CD4-positive, alpha-beta memory T cell (primary cell): ENCODE results near the gene FBXL16. TPM values are rescaled to one million over a fixed set of nuclear protein-coding genes. Genes with fewer than 3 reads are reported as not detected.
A peak's percentile ranks its signal among the peaks of the same experiment; 100 is the strongest.

Experiments used
- CTCF ChIA-PET: fragments of 350-600 bp; sonication (Branson Sonifier 250); formaldehyde crosslinking; loops from one replicate; lab custom pipeline; 2021; ENCODE audit warnings: inconsistent platforms; ENCODE audit not compliant: partially characterized antibody; lab: Charles Lee
- POLR2A ChIA-PET: fragments of 350-600 bp; sonication (Branson Sonifier 250); formaldehyde crosslinking; loops from one replicate; lab custom pipeline; 2021; ENCODE audit not compliant: partially characterized antibody; lab: Charles Lee
- DNase-seq, 5 donors: peaks; one replicate each; pipeline versions ENCODE4 v3.0.0 to v3.0.0-alpha.2; 2020 to 2022; ENCODE audit warnings: mixed read lengths in 1 of 5
- H3K27ac ChIP-seq: one replicate; pipeline ENCODE4 v1.7.0; 2013; ENCODE audit warnings: low read depth, low read length
- H3K27me3 ChIP-seq: 2 replicates; pipeline ENCODE4 v1.7.0; 2013; ENCODE audit warnings: mild to moderate bottlenecking, low read length, moderate library complexity; ENCODE audit not compliant: insufficient read depth
- H3K36me3 ChIP-seq: 2 replicates; pipeline ENCODE4 v1.7.0; 2013; ENCODE audit warnings: mild to moderate bottlenecking, low read length, moderate library complexity; ENCODE audit not compliant: insufficient read depth
- H3K4me1 ChIP-seq: 2 replicates; pipeline ENCODE4 v1.7.0; 2013; ENCODE audit warnings: mild to moderate bottlenecking, low read length, moderate library complexity; ENCODE audit not compliant: insufficient read depth
- H3K4me3 ChIP-seq, 2 donors: one replicate each; pipeline ENCODE4 v1.7.0; 2013; ENCODE audit warnings: low read length in 2 of 2, mild to moderate bottlenecking in 1 of 2
- H3K9me3 ChIP-seq, 2 donors: one replicate each; pipeline ENCODE4 v1.7.0; 2013; ENCODE audit warnings: low read length in 2 of 2, control low read depth in 1 of 2; ENCODE audit not compliant: control insufficient read depth in 1 of 2
- H3K27ac Mint-ChIP-seq, 7 donors: one replicate each; pipeline ENCODE4 v1.8.0; 2020 to 2021; ENCODE audit warnings: mixed read lengths in 7 of 7, mild to moderate bottlenecking in 6 of 7, inconsistent platforms in 3 of 7, moderate library complexity in 3 of 7
- H3K27me3 Mint-ChIP-seq, 2 donors: one replicate each; pipeline ENCODE4 v1.8.0; 2020 to 2021; ENCODE audit warnings: mixed read lengths in 2 of 2
- H3K36me3 Mint-ChIP-seq, 2 donors: one replicate each; pipeline ENCODE4 v1.8.0; 2020 to 2021; ENCODE audit warnings: mixed read lengths in 2 of 2, inconsistent platforms in 1 of 2, mild to moderate bottlenecking in 1 of 2
- H3K4me1 Mint-ChIP-seq, 4 donors: one replicate each; pipeline ENCODE4 v1.8.0; 2020 to 2021; ENCODE audit warnings: mixed read lengths in 4 of 4, mild to moderate bottlenecking in 1 of 4
- H3K4me3 Mint-ChIP-seq, 8 donors: one replicate each; pipeline ENCODE4 v1.8.0; 2020 to 2021; ENCODE audit warnings: mixed read lengths in 8 of 8, mild to moderate bottlenecking in 7 of 8, moderate library complexity in 6 of 8, inconsistent platforms in 3 of 8
- H3K9me3 Mint-ChIP-seq, 8 donors: one replicate each; pipeline ENCODE4 v1.8.0; 2020 to 2021; ENCODE audit warnings: mixed read lengths in 8 of 8, mild to moderate bottlenecking in 5 of 8, inconsistent platforms in 3 of 8, moderate library complexity in 1 of 8
- intact Hi-C: fragments of 100-400 bp; cut with micrococcal nuclease; formaldehyde crosslinking; loops from one replicate; pipeline ENCODE4 v1.15.1; 2023
- polyA plus RNA-seq, 2 donors: library from polyadenylated mRNA; unstranded; fragments of 300-500 nt; fragmentation: Illumina TruSeq; gene quantifications; one replicate each; pipeline ENCODE4 v1.2.3, GENCODE V29; 2021
- total RNA-seq, 2 experiments: library from RNA; stranded (reverse); gene quantifications; one replicate each; pipeline ENCODE4 v1.2.3, GENCODE V29; 2021

FBXL16 gene
- total and polyA plus RNA-seq, 4 experiments from 2014 or later = 9.3 to 59.5 (median 48.5) TPM

- intact Hi-C loops = loop anchor here (1.0 to 2.0 kb wide), 2 partner anchors 16 to 35 kb away; partner anchors contain the start of genes RHOT2 and WDR90
- POLR2A ChIA-PET = interaction anchor here (0.8 to 10.2 kb wide), 10 partner anchors 9 to 47 kb away, joined by 3 to 212 read pairs (median 6); partner anchors contain the start of genes RHBDL1, RHOT2 and WDR24
- Mint-ChIP-seq H3K27ac (peak within 1 kb of the TSS; percentile 42 to 91 (median 85)), H3K36me3 (peaks cover 4 to 17% of the 10 kb centered on the region in 2 donors), H3K9me3 (peaks cover 0 to 1% (median 0%) of the 10 kb centered on the region in 8 donors), H3K4me3 (peak within 1 kb of the TSS; percentile 66 to 86 (median 77)), H3K4me1 (peaks cover 6 to 44% (median 27%) of the 10 kb centered on the region in 4 donors), H3K27me3 (no peaks in the 10 kb centered on the region)
- Histone ChIP-seq H3K27me3 (no peaks in the 10 kb centered on the region), H3K4me3 (peak within 1 kb of the TSS in 1 of 2 donors; percentile 62), H3K36me3 (peaks cover 12% of the 10 kb centered on the region), H3K27ac (peak within 1 kb of the TSS; percentile 70), H3K4me1 (peaks cover 58% of the 10 kb centered on the region), H3K9me3 (no peaks in the 10 kb centered on the region)
- CTCF ChIA-PET = no interaction called here
- DNase-seq = peak; percentile 93 to 96 (median 94)
Measured at GRCh38 chr16:684071-684794, 21.4 kb downstream of the FBXL16 start, which contains the start of gene JMJD8. Gene JMJD8, minus strand, starts transcription at chr16:684334. Its CDS starts 15 bp downstream, at chr16:684319.

GRCh38 chr16:683396-684070, 22.1 kb downstream of the FBXL16 start:
- H3K27me3 ChIP-seq = no peaks in the 10 kb centered on the region
- H3K27me3 Mint-ChIP-seq = no peaks in the 10 kb centered on the region
- peaks cover 0 to 1% (median 0%) of the 10 kb centered on the region in 8 donors for H3K9me3 Mint-ChIP-seq
- peak overlapping the region; percentile 70 for H3K27ac ChIP-seq
- no peaks in the 10 kb centered on the region for H3K9me3 ChIP-seq
- no peak for DNase-seq
- peaks cover 5 to 43% (median 27%) of the 10 kb centered on the region in 4 donors for H3K4me1 Mint-ChIP-seq
- peak overlapping the region in 6 of 7 donors; percentile 42 to 91 (median 62) for H3K27ac Mint-ChIP-seq
- CTCF ChIA-PET = no interaction called here
- H3K4me3 ChIP-seq = peak overlapping the region in 1 of 2 donors; percentile 62
- POLR2A ChIA-PET = interaction anchor here (1.0 to 10.2 kb wide), 9 partner anchors 8 to 47 kb away, joined by 3 to 212 read pairs (median 7); partner anchors contain the start of genes RHBDL1, RHOT2 and WDR24
- H3K4me1 ChIP-seq = peaks cover 57% of the 10 kb centered on the region
- peaks cover 4 to 17% of the 10 kb centered on the region in 2 donors for H3K36me3 Mint-ChIP-seq
- intact Hi-C loops = loop anchor here (1.0 to 2.0 kb wide), 2 partner anchors 15 to 35 kb away; partner anchors contain the start of genes RHOT2 and WDR90
- peaks cover 12% of the 10 kb centered on the region for H3K36me3 ChIP-seq
- H3K4me3 Mint-ChIP-seq = peak overlapping the region; percentile 41 to 77 (median 67)

DNA sequence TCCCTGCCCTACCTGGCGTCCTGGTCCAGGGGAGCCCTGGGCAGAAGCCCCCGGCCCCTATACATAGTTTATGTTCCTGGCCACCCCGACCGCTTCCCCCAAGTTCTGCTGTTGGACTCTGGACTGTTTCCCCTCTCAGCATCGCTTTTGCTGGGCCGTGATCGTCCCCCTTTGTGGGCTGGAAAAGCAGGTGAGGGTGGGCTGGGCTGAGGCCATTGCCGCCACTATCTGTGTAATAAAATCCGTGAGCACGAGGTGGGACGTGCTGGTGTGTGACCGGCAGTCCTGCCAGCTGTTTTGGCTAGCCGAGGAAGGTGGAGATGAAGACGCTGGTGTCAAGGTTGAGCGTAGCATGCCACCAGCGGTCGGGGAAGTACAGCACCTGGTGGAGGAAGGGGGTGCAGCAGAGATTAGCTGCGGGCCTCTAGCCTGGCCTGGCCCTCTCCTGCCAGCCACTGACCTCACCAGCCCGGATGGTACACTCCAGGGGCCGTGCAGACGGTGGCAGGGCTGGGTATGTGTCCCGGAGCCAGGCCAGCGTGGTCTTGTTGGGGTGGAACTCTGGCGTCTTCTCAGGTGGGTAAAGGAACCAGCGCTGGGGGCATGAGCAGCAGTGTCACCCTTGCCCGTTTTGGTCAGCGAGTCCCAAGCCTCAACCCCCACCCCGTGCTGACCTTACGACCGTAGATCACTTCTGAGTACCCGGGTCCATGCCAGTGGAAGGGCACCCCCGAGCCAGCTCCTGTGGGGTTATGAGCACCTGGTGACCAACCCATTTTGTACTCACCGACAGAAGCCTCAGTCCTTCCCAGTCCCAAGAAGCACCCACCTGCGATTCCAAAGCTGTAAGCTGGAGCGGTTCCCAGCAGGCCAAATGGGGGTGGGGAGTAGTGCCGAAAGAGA, 22.9 kb downstream of the FBXL16 start:
- DNase-seq = no peak
- H3K36me3 Mint-ChIP-seq = peaks cover 4 to 17% of the 10 kb centered on the region in 2 donors
- H3K27ac Mint-ChIP-seq = peak overlapping the region in 6 of 7 donors; percentile 13 to 91 (median 80)
- Histone ChIP-seq H3K27ac (peak overlapping the region; percentile 70), H3K27me3 (no peaks in the 10 kb centered on the region), H3K36me3 (peaks cover 12% of the 10 kb centered on the region), H3K4me1 (peaks cover 55% of the 10 kb centered on the region), H3K4me3 (no peak overlapping the region), H3K9me3 (no peaks in the 10 kb centered on the region)
- peak overlapping the region; percentile 63 to 88 (median 70) for H3K4me3 Mint-ChIP-seq
- intact Hi-C loops = no loop called here
- peaks cover 5 to 43% (median 27%) of the 10 kb centered on the region in 4 donors for H3K4me1 Mint-ChIP-seq
- peaks cover 0 to 1% (median 0%) of the 10 kb centered on the region in 8 donors for H3K9me3 Mint-ChIP-seq
- ChIA-PET POLR2A (interaction anchor here (0.9 to 10.2 kb wide), 5 partner anchors 10 to 47 kb away, joined by 3 to 212 read pairs (median 6); partner anchors contain the start of genes METTL26, RHOT2 and WDR24), CTCF (no interaction called here)
- H3K27me3 Mint-ChIP-seq = no peaks in the 10 kb centered on the region

- Mint-ChIP-seq H3K9me3 (peaks cover 0 to 1% (median 0%) of the 10 kb centered on the region in 8 donors), H3K36me3 (peaks cover 4 to 17% of the 10 kb centered on the region in 2 donors), H3K27me3 (no peaks in the 10 kb centered on the region), H3K27ac (peak overlapping the region in 5 of 7 donors; percentile 36 to 91 (median 84)), H3K4me3 (peak overlapping the region; percentile 65 to 88 (median 74)), H3K4me1 (peaks cover 5 to 45% (median 29%) of the 10 kb centered on the region in 4 donors)
- Histone ChIP-seq H3K4me3 (peak overlapping the region in 1 of 2 donors; percentile 62), H3K27ac (no peak overlapping the region), H3K36me3 (peaks cover 12% of the 10 kb centered on the region), H3K27me3 (no peaks in the 10 kb centered on the region), H3K9me3 (no peaks in the 10 kb centered on the region), H3K4me1 (peaks cover 57% of the 10 kb centered on the region)
- CTCF ChIA-PET = no interaction called here
- POLR2A ChIA-PET = interaction anchor here (0.9 to 10.2 kb wide), 8 partner anchors 10 to 46 kb away, joined by 3 to 212 read pairs (median 5); partner anchors contain the start of genes ANTKMT, METTL26, RHOT2 and WDR24
- DNase-seq = no peak
- intact Hi-C loops = no loop called here
Measured at GRCh38 chr16:681746-682427, 23.7 kb downstream of the FBXL16 start.

GRCh38 chr16:680967-681745, 24.4 kb downstream of the FBXL16 start:
- Mint-ChIP-seq H3K9me3 (peaks cover 0 to 1% (median 0%) of the 10 kb centered on the region in 8 donors), H3K4me3 (peak overlapping the region; percentile 69 to 84 (median 76)), H3K36me3 (peaks cover 4 to 19% of the 10 kb centered on the region in 2 donors), H3K27me3 (no peaks in the 10 kb centered on the region), H3K4me1 (peaks cover 5 to 49% (median 33%) of the 10 kb centered on the region in 4 donors), H3K27ac (peak overlapping the region in 6 of 7 donors; percentile 22 to 89 (median 56))
- DNase-seq = no peak
- H3K4me1 ChIP-seq = peaks cover 56% of the 10 kb centered on the region
- CTCF ChIA-PET = no interaction called here
- H3K36me3 ChIP-seq = peaks cover 12% of the 10 kb centered on the region
- POLR2A ChIA-PET = interaction anchor here (0.9 to 10.2 kb wide), 12 partner anchors 9 to 97 kb away, joined by 3 to 212 read pairs (median 4); partner anchors contain the start of genes ANTKMT, CCDC78, METTL26 and RHOT2
- intact Hi-C loops = no loop called here
- no peaks in the 10 kb centered on the region for H3K27me3 ChIP-seq
- H3K27ac ChIP-seq = peak overlapping the region; percentile 70
- peak overlapping the region; percentile 14 to 62 for H3K4me3 ChIP-seq
- H3K9me3 ChIP-seq = no peaks in the 10 kb centered on the region
